H4 (cell line): ENCODE measurements around the gene FAM228A. TPM values are rescaled to one million over a fixed set of nuclear protein-coding genes. Genes with fewer than 3 reads are reported as not detected.
"Not testable (repeated sequence)": the region's sequence is repeated elsewhere in the genome, so short reads cannot be mapped to it uniquely, and the experiment has no call there.

Experiments
- DNase-seq: peaks from one replicate; pipeline ENCODE4 v3.0.0-alpha.2; 2015; ENCODE audit warnings: low spot score
- total RNA-seq: library from RNA; depleted of rRNA; stranded (reverse); fragments of >200 nt; shearing (Covaris generic); gene quantifications from 2 replicates; pipeline ENCODE4 v1.2.3, GENCODE V29; 2014

Gene FAM228A
- total RNA-seq, 1 experiment from 2014 or later = not detected

- DNase-seq = no peak
Observed at GRCh38 chr2:24191156-24191555, 16.3 kb downstream of the FAM228A start.

- no peak for DNase-seq
Observed at GRCh38 chr2:24191848-24192247, 17.0 kb downstream of the FAM228A start.

GRCh38 chr2:24197213-24197612, 22.4 kb downstream of the FAM228A start:
- not testable (repeated sequence) for DNase-seq

- DNase-seq = no peak
Observed at GRCh38 chr2:24199968-24200590, 25.2 kb downstream of the FAM228A start.

GRCh38 chr2:24200799-24201198, 25.9 kb downstream of the FAM228A start:
- DNase-seq = no peak

GRCh38 chr2:24203029-24203786, 28.4 kb downstream of the FAM228A start:
- no peak for DNase-seq

- no peak for DNase-seq
Observed at GRCh38 chr2:24203787-24204150, 28.9 kb downstream of the FAM228A start.

- no peak for DNase-seq
Observed at GRCh38 chr2:24204505-24204904, 29.7 kb downstream of the FAM228A start.

GRCh38 chr2:24205131-24205530, 30.3 kb downstream of the FAM228A start:
- DNase-seq = no peak

GRCh38 chr2:24206242-24206641, 31.4 kb downstream of the FAM228A start:
- no peak for DNase-seq

GRCh38 chr2:24206714-24207113, 31.9 kb downstream of the FAM228A start:
- DNase-seq = no peak

GRCh38 chr2:24207359-24207758, 32.5 kb downstream of the FAM228A start:
- DNase-seq = no peak

GRCh38 chr2:24208490-24208889, 33.6 kb downstream of the FAM228A start:
- no peak for DNase-seq

GRCh38 chr2:24209389-24210105, 34.7 kb downstream of the FAM228A start:
- DNase-seq = no peak

GRCh38 chr2:24210106-24210455, 35.2 kb downstream of the FAM228A start:
- no peak for DNase-seq

GRCh38 chr2:24210723-24211122, 35.9 kb downstream of the FAM228A start:
- no peak for DNase-seq

- no peak for DNase-seq
Observed at GRCh38 chr2:24211408-24211807, 36.6 kb downstream of the FAM228A start.

- DNase-seq = no peak
Observed at GRCh38 chr2:24214880-24215279, 40.0 kb downstream of the FAM228A start.

- no peak for DNase-seq
Observed at GRCh38 chr2:24220554-24221291, 45.9 kb downstream of the FAM228A start.

GRCh38 chr2:24221343-24222050, 46.6 kb downstream of the FAM228A start:
- no peak for DNase-seq

- no peak for DNase-seq
Observed at GRCh38 chr2:24222946-24223345, 48.1 kb downstream of the FAM228A start.
